ENCODE data around the gene CENPK.

DNA sequence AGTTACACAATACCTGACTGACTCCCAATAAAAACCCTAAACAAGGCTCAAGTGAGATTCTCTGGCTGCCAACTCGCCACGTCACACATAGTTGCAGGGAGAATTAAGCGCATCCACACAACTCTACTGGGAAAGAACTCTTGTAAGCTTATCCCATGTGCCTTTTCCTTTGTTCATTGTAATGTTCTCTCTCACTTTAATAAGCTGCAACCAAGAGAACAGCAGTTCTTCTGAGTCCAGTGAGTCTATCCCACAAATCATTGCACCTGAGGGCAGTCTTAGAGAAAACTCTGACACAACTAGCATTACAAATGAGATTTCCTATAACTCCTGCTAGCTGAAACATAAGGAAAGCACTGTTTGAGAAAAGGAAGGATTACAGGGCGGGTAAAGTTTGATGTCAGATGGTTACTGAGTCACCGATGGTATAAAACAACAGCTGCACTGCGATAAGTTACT lies 27.4 kb downstream of the CENPK start:
- TF ChIP-seq, protein P1, sequence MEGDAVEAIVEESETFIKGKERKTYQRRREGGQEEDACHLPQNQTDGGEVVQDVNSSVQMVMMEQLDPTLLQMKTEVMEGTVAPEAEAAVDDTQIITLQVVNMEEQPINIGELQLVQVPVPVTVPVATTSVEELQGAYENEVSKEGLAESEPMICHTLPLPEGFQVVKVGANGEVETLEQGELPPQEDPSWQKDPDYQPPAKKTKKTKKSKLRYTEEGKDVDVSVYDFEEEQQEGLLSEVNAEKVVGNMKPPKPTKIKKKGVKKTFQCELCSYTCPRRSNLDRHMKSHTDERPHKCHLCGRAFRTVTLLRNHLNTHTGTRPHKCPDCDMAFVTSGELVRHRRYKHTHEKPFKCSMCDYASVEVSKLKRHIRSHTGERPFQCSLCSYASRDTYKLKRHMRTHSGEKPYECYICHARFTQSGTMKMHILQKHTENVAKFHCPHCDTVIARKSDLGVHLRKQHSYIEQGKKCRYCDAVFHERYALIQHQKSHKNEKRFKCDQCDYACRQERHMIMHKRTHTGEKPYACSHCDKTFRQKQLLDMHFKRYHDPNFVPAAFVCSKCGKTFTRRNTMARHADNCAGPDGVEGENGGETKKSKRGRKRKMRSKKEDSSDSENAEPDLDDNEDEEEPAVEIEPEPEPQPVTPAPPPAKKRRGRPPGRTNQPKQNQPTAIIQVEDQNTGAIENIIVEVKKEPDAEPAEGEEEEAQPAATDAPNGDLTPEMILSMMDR (IDR thresholded peaks at IDR 0.05) = no peak
- no peak for TF ChIP-seq ZFX (IDR thresholded peaks at IDR 0.05; ENCODE audit: borderline replicate concordance)
